Kidney tubule cell (primary cell): ENCODE data around the gene PCAT6.
"Not testable (repeated sequence)": the region's sequence is repeated elsewhere in the genome, so short reads cannot be mapped to it uniquely, and the experiment has no call there.

Experiments
- DNase-seq: peaks from one replicate; pipeline ENCODE4 v3.0.0-alpha.2; 2018; ENCODE audit warnings: low spot score

Gene PCAT6

GRCh38 chr1:202807451-202807925 is 3.3 kb upstream of the PCAT6 start:
- peak; percentile 35 for DNase-seq

- DNase-seq: peak; percentile 72
These were observed 2.6 kb upstream of the PCAT6 start, which contains the start of gene KDM5B for GRCh38 chr1:202807926-202808757. TSS of gene KDM5B (minus strand) at chr1:202808421. CDS start at chr1:202808305, 116 bp downstream.

- DNase-seq: no peak
These were observed 1.1 kb upstream of the PCAT6 start for GRCh38 chr1:202809597-202810159.

GRCh38 chr1:202810193-202810614 is 550 bp upstream of the PCAT6 start:
- DNase-seq: no peak

GRCh38 chr1:202811296-202812175 is 782 bp downstream of the PCAT6 start:
- DNase-seq: peak; percentile 30

- peak; percentile 44 for DNase-seq
These were observed 1.6 kb downstream of the PCAT6 start for GRCh38 chr1:202812176-202813026.

GRCh38 chr1:202815120-202815519 is 4.4 kb downstream of the PCAT6 start:
- peak; percentile 49 for DNase-seq

- DNase-seq: no peak
These were observed 8.1 kb downstream of the PCAT6 start for GRCh38 chr1:202818819-202819218.

- DNase-seq: peak; percentile 70
These were observed 10.7 kb downstream of the PCAT6 start for GRCh38 chr1:202821467-202821866.

- no peak for DNase-seq
These were observed 15.0 kb downstream of the PCAT6 start for GRCh38 chr1:202825748-202826147.

- not testable (repeated sequence) for DNase-seq
These were observed 18.5 kb downstream of the PCAT6 start for GRCh38 chr1:202829223-202829622.

GRCh38 chr1:202831906-202832305 is 21.2 kb downstream of the PCAT6 start:
- DNase-seq: no peak

- DNase-seq: no peak
These were observed 24.2 kb downstream of the PCAT6 start for GRCh38 chr1:202834771-202835547.

- DNase-seq: no peak
These were observed 24.9 kb downstream of the PCAT6 start for GRCh38 chr1:202835548-202836072.

GRCh38 chr1:202836623-202837403 is 26.1 kb downstream of the PCAT6 start:
- DNase-seq: no peak

- DNase-seq: no peak
These were observed 27.1 kb downstream of the PCAT6 start for GRCh38 chr1:202837746-202838262.

- no peak for DNase-seq
These were observed 32.3 kb downstream of the PCAT6 start for GRCh38 chr1:202843081-202843480.

GRCh38 chr1:202844259-202844658 is 33.5 kb downstream of the PCAT6 start:
- DNase-seq: no peak

- peak; percentile 13 for DNase-seq
These were observed 34.2 kb downstream of the PCAT6 start for GRCh38 chr1:202844935-202845334.
